Stimulated activated CD8-positive, alpha-beta memory T cell treated with anti-CD3 and anti-CD28 coated beads, Interleukin-15, amount 100 ng/mL, for 24 hours (primary cell): ENCODE data around the gene EHD4.

Source experiments
- DNase-seq: peaks from one replicate; pipeline ENCODE4 v3.0.0-alpha.2; 2020; ENCODE audit warnings: low read depth

EHD4 gene

GRCh38 chr15:41919201-41919820, 53.0 kb downstream of the EHD4 start:
- DNase-seq: no peak

DNA sequence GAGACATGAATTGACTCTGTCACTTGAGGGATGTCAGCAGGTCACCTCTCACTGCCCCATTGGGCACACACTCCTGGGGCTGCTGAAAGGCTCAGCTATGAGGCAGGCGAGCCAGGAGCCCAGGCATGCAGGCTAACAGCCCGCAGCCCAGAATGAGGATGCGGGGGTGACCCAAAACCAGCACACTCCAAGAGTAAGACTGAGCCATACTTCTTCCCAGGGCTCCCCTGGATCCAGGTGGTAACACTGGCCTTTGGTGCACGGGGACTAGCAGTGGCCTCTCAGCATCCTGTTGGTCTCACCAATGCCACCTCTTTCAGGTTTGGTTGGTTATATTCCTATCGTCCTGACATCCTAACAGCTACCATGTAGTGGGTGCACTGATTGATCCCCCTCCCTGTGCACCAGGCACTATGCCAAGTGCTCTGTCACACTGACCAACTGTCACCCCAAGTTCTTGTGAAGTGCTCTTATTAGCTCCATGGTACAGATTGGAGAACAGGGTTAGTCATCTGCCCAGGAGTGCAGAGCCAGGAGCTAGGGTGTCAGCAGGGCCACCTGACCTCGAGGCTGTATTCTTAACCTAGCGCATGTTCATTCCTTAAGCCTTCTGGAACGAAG, 53.7 kb downstream of the EHD4 start:
- DNase-seq: no peak

- DNase-seq: no peak
Measured at GRCh38 chr15:41917767-41918430, 54.5 kb downstream of the EHD4 start.

DNA sequence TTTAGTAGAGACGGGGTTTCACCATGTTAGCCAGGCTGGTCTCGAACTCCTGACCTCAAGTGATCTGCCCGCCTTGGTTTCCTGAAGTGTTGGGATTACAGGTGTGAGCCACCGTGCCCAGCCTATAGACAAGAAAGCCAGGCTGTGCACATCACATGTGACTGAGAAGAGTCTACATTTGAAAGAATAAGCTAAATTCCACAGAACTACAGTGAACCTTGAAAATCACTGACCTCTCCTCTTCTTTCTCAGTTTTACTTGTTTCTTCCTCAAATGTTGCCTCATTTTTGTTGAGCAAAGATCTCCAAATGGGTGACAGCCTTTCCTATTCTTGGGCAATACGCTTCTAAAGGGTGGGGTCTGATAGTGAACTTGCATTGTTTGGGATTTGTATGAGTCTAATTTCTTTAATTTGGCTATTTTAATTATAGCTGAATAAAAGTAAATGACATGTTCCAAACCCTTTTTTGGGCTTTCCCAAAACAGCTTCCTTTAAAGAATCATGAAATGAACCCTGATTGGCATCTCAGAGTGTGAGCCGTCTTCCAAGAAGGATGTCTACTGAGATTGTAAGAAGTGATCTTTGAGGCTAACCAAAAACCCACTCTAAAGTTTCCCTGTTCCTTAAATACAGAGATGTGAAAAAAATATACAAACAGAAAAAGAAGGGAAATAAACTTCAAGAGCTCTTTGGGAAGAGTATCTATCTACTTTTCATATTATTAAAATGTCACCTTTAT, 56.9 kb downstream of the EHD4 start:
- no peak for DNase-seq

DNA sequence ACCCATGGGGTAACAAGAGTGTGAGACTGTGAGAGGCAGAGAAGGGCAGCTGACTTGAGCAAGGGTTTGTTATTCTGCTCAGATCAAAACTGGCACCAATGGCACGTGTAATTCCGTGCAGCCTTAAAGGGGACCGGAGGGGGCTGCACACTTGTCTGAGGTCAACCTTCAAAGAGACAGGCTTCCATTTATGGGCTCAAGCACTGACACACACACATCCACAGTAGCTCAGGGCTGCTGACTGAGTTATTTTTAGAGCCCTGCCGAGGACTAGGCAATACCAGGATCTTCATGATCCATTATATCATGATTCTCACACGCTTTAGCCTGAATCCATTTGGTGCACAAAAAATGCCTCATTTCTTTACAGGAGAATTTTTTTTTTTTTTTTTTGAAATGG, 57.9 kb downstream of the EHD4 start:
- DNase-seq: no peak

GRCh38 chr15:41913256-41913655, 59.1 kb downstream of the EHD4 start:
- DNase-seq: no peak

GRCh38 chr15:41911691-41912345, 60.5 kb downstream of the EHD4 start:
- no peak for DNase-seq

DNA sequence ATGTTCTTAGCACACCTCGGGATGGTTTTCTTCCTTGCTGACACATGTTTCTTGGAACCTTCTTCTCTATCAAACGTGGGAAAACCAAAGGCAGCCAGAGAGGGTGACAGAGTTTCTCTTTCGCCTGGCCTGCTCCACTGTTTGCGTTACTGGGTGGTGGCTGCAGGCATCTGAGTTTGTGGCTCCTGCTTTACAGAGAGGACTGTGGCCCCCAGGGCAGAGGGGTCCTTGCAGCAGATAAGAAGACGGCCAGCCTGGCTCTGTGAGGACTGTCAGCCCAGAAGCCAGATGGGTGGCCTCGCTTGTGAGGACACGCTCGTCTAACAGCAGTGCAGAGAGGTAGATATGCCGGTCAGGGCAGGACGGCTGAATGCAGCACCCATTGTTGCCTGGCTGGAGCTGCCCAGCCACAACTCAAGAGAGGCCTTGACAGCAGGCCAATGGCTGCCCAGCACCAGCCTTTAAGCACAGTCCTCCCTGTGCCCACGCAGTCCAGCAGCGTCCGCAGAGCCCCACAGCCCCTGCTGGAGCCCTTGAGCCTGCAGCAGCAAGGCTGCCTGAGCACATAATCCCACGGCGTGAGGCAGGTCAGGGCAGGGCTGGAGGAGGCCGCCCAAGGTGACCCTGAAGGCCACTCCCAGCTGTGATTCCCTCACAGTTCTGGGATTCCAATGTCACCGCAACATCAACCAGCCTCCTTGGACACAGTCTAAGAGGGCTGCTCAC, 63.5 kb downstream of the EHD4 start:
- no peak for DNase-seq

DNA sequence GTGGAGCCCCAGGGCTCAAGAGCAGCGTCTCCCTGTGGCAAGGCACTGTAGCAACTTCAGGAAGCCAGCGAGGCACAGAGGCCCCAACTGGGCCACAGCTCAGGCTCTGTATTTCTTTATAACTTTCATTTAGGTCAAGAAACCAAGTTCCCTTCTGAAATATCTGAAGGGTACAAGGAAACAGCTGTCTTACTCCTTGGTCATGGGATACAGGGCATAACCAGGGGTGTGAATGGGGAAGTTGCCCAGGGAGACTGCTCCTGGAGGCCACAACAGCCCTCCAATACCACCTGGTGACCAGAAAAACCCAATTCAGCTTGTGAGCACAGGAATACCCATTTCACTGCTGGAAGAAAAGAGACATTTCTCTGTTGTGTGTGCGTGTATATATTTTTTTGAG, 65.2 kb downstream of the EHD4 start:
- DNase-seq: no peak

DNA sequence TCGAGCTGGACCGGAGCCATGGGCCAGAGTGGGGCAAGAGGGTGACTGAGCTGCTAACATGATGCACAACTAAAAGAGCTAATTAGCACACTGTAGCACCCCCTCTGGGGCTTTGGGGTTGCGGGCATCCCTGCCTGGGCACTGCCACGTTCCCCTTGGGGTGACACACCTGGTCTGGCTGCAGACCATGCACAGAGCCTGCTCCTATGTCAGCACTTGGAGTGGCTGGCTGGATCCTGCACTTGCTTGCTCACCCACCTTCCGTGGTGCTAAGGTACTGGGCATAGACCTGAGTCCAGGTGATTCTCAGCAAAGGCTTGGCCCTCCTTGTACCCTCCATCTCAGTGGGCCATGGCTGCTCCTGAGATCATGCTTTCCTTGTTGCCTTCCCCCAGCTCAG, 65.7 kb downstream of the EHD4 start:
- DNase-seq: no peak

DNA sequence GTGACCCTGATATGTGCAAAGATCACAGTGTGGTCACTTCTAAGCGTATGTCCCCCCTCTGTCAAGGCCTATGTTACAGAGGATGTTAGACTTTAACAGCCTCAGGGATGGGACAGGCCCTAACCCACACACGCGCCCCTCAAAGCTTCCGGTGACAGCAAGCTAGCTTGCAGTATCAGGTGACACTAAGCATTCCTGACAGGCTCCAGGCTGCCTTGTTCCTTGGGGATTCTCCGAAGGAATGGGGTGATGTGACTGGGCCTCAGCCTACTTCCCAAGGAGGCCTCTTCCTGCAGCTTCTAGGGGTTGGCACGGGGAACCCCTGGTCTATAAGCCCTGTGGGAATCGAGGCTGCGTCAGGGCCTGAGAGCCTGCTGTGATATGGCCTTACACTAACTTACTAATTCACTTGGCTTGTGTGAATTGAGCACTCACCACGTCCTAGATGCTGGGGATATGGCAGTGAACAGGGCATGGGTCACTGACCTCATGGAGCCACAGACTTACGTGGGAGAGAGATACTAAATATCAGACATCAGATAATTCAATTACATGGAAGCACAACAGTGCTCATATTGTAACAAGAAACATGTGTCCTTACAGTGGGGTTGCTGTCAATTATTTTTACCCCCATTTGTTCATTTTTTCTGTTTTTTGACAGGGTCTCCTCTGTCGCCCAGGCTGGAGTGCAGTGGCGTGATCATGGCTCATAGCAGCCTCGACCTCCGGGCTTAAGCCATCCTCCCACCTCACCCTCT, 67.1 kb downstream of the EHD4 start:
- no peak for DNase-seq

DNA sequence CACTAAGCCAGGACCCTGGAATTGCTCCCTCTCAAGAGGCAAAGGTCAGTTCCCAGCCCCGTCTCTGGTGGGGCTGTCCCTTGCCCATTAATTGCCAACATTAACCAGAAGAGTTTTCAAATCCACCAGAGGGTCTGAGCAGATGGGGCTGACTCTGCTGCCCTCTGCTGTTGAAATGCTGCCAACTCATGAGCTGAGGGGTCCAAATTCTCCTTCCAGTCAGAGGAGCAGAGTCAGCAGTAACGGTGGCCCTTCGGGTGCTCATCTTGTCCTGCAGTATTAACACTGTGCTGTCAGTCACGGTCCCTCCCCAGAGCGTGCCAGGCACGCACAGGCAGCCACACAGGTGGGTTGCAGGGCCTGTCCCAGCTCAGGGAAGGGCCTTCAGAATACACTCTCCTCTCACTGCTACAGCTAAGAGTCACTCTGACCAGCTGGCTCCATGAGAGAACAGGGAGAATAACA, 67.8 kb downstream of the EHD4 start:
- peak; percentile 28 for DNase-seq

GRCh38 chr15:41903782-41904181, 68.6 kb downstream of the EHD4 start:
- DNase-seq: no peak

DNA sequence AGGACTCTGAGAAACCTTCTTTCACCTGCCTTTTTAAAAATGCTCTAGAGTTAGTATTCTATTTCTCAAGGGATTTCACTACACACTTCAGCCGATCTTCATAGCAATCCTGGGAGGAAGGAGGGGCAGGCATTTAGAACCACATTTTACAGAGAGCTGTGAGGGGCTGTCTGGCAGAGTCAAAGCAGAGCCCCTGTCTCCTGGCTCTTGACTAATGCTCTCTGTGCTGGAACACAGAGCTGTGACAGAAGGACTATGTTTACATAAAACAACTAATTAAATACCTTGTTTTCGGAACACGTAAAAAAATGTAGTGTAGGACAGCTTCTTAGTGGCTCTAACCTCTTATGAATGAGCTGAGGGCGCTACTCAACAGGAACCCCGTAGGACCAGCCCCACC, 70.9 kb downstream of the EHD4 start:
- no peak for DNase-seq

GRCh38 chr15:41900526-41901380, 71.6 kb downstream of the EHD4 start:
- no peak for DNase-seq

- no peak for DNase-seq
Measured at GRCh38 chr15:41899854-41900442, 72.4 kb downstream of the EHD4 start.

DNA sequence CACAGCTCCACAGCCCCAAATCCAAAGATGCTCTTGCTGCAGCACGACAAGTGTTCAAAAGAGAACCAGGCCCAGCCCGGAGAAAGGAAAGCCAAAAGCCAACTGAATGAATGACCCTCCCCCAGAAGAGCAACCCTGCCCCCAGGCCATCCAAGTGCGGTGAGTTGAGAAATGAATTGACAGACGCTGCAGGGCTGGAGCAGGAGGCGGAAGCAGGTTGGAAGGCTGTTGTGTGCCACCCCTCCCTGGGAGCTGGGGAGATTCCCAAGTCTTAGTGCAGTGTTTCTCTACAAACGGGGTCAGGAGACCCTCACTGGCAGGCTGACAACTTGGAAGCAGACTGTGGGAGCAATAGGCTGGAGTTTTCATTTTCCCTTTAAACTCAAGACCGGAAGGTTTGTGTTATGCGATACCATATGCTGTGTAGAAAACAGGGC, 75.0 kb downstream of the EHD4 start:
- no peak for DNase-seq

DNA sequence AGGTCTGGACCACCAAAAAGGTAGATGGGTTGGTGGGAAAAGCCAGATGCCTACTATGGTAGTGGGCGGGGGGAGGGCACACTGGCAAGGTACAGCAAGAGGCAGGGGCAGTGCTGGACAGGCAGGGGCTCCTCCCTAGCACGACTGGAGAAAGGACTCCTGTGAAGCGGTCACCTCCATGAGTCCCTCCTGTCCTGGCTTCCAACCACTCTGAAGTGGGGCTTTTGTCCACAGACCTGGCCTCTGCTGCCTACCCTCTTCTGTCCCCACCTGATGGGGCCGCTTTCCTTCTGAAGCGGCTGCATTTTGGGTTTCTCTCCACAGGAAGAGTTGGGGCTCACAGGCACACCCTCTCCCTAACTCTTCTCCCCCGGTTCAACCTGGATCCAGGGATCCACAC, 75.8 kb downstream of the EHD4 start:
- no peak for DNase-seq

DNA sequence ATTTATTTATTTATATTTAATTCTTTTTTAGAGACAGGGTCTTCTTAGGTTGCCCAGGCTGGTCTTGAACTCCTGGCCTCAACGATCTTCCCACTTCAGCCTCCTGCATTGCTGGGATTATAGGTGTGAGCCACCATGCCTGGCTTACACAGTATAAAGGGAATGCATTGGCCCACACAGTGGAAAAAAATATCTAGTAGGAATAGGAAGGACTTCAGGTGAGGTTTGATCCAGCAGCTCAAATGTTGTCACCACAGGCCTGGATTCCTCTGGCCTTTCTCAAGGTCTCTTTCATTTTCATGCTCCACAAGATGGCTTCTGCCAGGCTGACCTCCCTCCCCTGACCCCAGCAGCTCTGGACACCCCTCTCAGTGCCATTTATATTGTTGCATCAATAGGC, 76.4 kb downstream of the EHD4 start:
- no peak for DNase-seq

GRCh38 chr15:41895491-41895890, 76.9 kb downstream of the EHD4 start:
- DNase-seq: no peak
